ENCODE data around the gene HECTD4.
"Not testable (repeated sequence)": the region's sequence is repeated elsewhere in the genome, so short reads cannot be mapped to it uniquely, and the experiment has no call there.

DNA sequence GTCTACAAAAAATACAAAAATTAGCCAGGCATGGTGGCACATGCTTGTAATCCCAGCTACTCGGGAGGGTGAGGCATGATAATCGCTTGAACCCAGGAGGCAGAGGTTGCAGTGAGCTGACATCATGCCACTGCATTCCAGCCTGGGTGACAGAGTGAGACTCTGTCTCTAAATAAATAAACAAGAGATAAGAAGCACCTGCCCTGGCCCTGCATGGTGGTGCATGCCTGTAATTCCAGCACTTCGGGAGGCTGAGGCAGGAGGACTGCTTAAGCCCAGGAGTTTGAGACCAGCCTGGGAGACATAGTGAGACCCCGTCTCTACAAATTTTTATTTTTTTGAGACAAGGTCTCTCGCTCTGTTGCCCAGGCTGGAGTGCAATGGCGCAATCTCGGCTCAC lies 161.6 kb downstream of the HECTD4 start:
- TF ChIP-seq, protein P1, sequence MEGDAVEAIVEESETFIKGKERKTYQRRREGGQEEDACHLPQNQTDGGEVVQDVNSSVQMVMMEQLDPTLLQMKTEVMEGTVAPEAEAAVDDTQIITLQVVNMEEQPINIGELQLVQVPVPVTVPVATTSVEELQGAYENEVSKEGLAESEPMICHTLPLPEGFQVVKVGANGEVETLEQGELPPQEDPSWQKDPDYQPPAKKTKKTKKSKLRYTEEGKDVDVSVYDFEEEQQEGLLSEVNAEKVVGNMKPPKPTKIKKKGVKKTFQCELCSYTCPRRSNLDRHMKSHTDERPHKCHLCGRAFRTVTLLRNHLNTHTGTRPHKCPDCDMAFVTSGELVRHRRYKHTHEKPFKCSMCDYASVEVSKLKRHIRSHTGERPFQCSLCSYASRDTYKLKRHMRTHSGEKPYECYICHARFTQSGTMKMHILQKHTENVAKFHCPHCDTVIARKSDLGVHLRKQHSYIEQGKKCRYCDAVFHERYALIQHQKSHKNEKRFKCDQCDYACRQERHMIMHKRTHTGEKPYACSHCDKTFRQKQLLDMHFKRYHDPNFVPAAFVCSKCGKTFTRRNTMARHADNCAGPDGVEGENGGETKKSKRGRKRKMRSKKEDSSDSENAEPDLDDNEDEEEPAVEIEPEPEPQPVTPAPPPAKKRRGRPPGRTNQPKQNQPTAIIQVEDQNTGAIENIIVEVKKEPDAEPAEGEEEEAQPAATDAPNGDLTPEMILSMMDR (conservative IDR thresholded peaks at IDR 0.05; ENCODE audit: low read depth, low read length) = not testable (repeated sequence)
- TF ChIP-seq EZH2 (IDR thresholded peaks at IDR 0.05; ENCODE audit: low read length, unreplicated experiment) = not testable (repeated sequence)

Data from PC-3 (cell line).